Endothelial cell of umbilical vein (primary cell): Measurements from ENCODE around the gene PARP3. TPM values are rescaled to one million over a fixed set of nuclear protein-coding genes. Genes with fewer than 3 reads are reported as not detected.
"Not testable (repeated sequence)": the region's sequence is repeated elsewhere in the genome, so short reads cannot be mapped to it uniquely, and the experiment has no call there.

Experiments used
- BruUV-seq: library from RNA; stranded (reverse); fragments of 400-500 nt; replicated peaks from 2 replicates; lab custom pipeline; 2021; lab: Mats Ljungman, UMichigan
- CTCF ChIA-PET: fragments of 300-600, 350-600 bp; sonication (Branson Sonifier 250); formaldehyde crosslinking; loops from one replicate; lab custom pipeline; 2021; ENCODE audit warnings: antibody characterized with exemption, inconsistent platforms; lab: Charles Lee
- POLR2A ChIA-PET: fragments of 300-600, 350-600 bp; sonication (Branson Sonifier 250); formaldehyde crosslinking; loops from one replicate; lab custom pipeline; 2021; ENCODE audit warnings: antibody characterized with exemption, inconsistent platforms; lab: Charles Lee
- DNase-seq: peaks from one replicate; pipeline ENCODE4 v3.0.0-alpha.2; 2011; ENCODE audit warnings: low read depth, low spot score
- FAIRE-seq: peaks from 2 replicates; lab custom pipeline; 2011; peaks lifted over from hg19 to GRCh38; lab: Jason Lieb, UNC
- H2AFZ ChIP-seq: 2 replicates; pipeline ENCODE4 v1.6.0; 2012; ENCODE audit warnings: low read depth, low read length, control low read depth, inconsistent platforms
- H3K27ac ChIP-seq: 2 replicates; pipeline ENCODE4 v1.5.1; 2011; ENCODE audit warnings: low read depth, mild to moderate bottlenecking, control low read depth, low read length, moderate library complexity; ENCODE audit not compliant: insufficient read depth
- H3K27me3 ChIP-seq, 2 experiments: 2 replicates each; pipeline versions ENCODE4 v1.6.0 to v1.6.1; 2011; ENCODE audit warnings: low read length in 2 of 2, mixed read lengths in 1 of 2; ENCODE audit not compliant: control insufficient read depth in 2 of 2, insufficient read depth in 2 of 2
- H3K36me3 ChIP-seq, 2 experiments: 2 replicates in 1 of 2; 3 replicates in 1 of 2; pipeline ENCODE4 v1.5.1; 2011; ENCODE audit warnings: low read length in 2 of 2, mild to moderate bottlenecking in 1 of 2, moderate library complexity in 1 of 2; ENCODE audit not compliant: control insufficient read depth in 2 of 2, insufficient read depth in 2 of 2; ENCODE audit errors: extremely low read depth in 1 of 2
- H3K4me1 ChIP-seq: 3 replicates; pipeline ENCODE4 v1.5.1; 2011; ENCODE audit warnings: mild to moderate bottlenecking, low read length; ENCODE audit not compliant: control insufficient read depth, insufficient read depth; ENCODE audit errors: extremely low read depth
- H3K4me2 ChIP-seq: 2 replicates; pipeline ENCODE4 v1.6.1; 2011; ENCODE audit warnings: low read length, control low read depth, mixed read lengths; ENCODE audit not compliant: insufficient read depth
- H3K4me3 ChIP-seq, 3 experiments: fragments of 200-600 bp in 1 of 3; sonication (generic), shearing (Covaris generic) in 1 of 3; replicated peaks in 1 of 3; 2 replicates each; pipeline ENCODE4 v1.5.1; 2011 to 2016; ENCODE audit warnings: control low read depth in 3 of 3, low read length in 3 of 3, mild to moderate bottlenecking in 2 of 3, inconsistent platforms in 1 of 3, low read depth in 1 of 3, moderate library complexity in 1 of 3; ENCODE audit not compliant: insufficient read depth in 1 of 3
- H3K79me2 ChIP-seq: 2 replicates; pipeline ENCODE4 v1.6.0; 2012; ENCODE audit warnings: low read length, inconsistent platforms; ENCODE audit not compliant: control insufficient read depth, insufficient read depth
- H3K9ac ChIP-seq: replicated peaks from 2 replicates; pipeline ENCODE3; 2011; ENCODE audit warnings: low read length, control low read depth; ENCODE audit not compliant: insufficient read depth; ENCODE audit errors: extremely low read depth
- H3K9me1 ChIP-seq: replicated peaks from 3 replicates; pipeline ENCODE4 v1.6.0; 2011; ENCODE audit warnings: mild to moderate bottlenecking, low read length; ENCODE audit not compliant: control insufficient read depth, insufficient read depth; ENCODE audit errors: extremely low read depth
- H3K9me3 ChIP-seq: replicated peaks from 2 replicates; pipeline ENCODE4 v1.5.1; 2012; ENCODE audit warnings: low read length, inconsistent platforms; ENCODE audit not compliant: control insufficient read depth, insufficient read depth
- H4K20me1 ChIP-seq: replicated peaks from 2 replicates; pipeline ENCODE3; 2011; ENCODE audit warnings: mild to moderate bottlenecking, low read length; ENCODE audit not compliant: control insufficient read depth, insufficient read depth; ENCODE audit errors: extremely low read depth
- EZH2 ChIP-seq: IDR thresholded peaks from 2 replicates; pipeline ENCODE4 v1.6.1; 2012; ENCODE audit warnings: borderline replicate concordance, low read depth, mild to moderate bottlenecking, moderate library complexity, low read length, inconsistent platforms; ENCODE audit not compliant: severe bottlenecking
- FOS ChIP-seq: IDR thresholded peaks from 2 replicates; pipeline ENCODE4 v1.6.1; 2011; ENCODE audit warnings: mild to moderate bottlenecking, low read length, moderate library complexity, borderline replicate concordance; ENCODE audit not compliant: insufficient read depth
- JUN ChIP-seq: IDR thresholded peaks from 2 replicates; pipeline ENCODE4 v1.6.1; 2011; ENCODE audit warnings: borderline replicate concordance, low read depth; ENCODE audit not compliant: insufficient read length, insufficient read depth
- MAX ChIP-seq: IDR thresholded peaks from 2 replicates; pipeline ENCODE4 v1.6.1; 2011; ENCODE audit not compliant: insufficient read depth, insufficient read length
- MYC ChIP-seq: IDR thresholded peaks from one replicate; pipeline ENCODE4 v1.6.1; 2011; ENCODE audit warnings: mild to moderate bottlenecking, low read depth, low read length
- POLR2A ChIP-seq: IDR thresholded peaks from 2 replicates; pipeline ENCODE4 v1.6.1; 2012; ENCODE audit warnings: low read depth, mild to moderate bottlenecking, control low read depth, low read length
- POLR2AphosphoS5 ChIP-seq: IDR thresholded peaks from 2 replicates; pipeline ENCODE4 v1.6.1; 2012; ENCODE audit warnings: low read depth, mild to moderate bottlenecking, control low read depth, low read length, moderate library complexity; ENCODE audit not compliant: insufficient read depth
- dilution Hi-C: fragments of 300-500 bp; cut with MboI; formaldehyde crosslinking; loops from one replicate; pipeline ENCODE4 v1.15.0; 2019; ENCODE audit warnings: low sequenced_read_pairs; ENCODE audit not compliant: extremely low pct_ligation_motif_present
- intact Hi-C: fragments of 100-400 bp; cut with micrococcal nuclease; formaldehyde crosslinking; loops from one replicate; pipeline ENCODE4 v1.10.0; 2022
- polyA plus RNA-seq, 4 experiments: library from polyadenylated mRNA; depleted of rRNA in 3 of 4; stranded (reverse) in 3 of 4; unstranded in 1 of 4; fragments of >200 nt; gene quantifications; 2 replicates each; pipeline versions ENCODE4 v1.2.1 to v1.2.3, GENCODE V29; 2011 to 2012; ENCODE audit warnings: missing spikeins in 1 of 4
- total RNA-seq: library from RNA; stranded (reverse); gene quantifications from 2 replicates; pipeline ENCODE4 v1.2.3, GENCODE V29; 2021
- TF ChIP-seq, protein P1 (sequence below), 2 donors: IDR thresholded peaks; 1 replicate in 1 of 2; 2 replicates in 1 of 2; pipeline ENCODE4 v1.5.1; 2011; ENCODE audit warnings: low read length in 2 of 2, mild to moderate bottlenecking in 2 of 2, moderate library complexity in 2 of 2, control low read depth in 1 of 2, inconsistent platforms in 1 of 2, low read depth in 1 of 2; ENCODE audit not compliant: insufficient read depth in 1 of 2; ENCODE audit errors: extremely low read depth in 1 of 2

Gene PARP3
- total and polyA plus RNA-seq, 2 donors (not counting 3 experiments of a cell fraction or from before 2014, with no cell fraction given): 10.0 to 13.8 TPM

- Histone ChIP-seq H3K79me2 (no peaks in the 10 kb centered on the region), H3K27ac (no peak overlapping the region), H3K36me3 (no peaks in the 10 kb centered on the region), H3K27me3 (peaks cover 0 to 9% of the 10 kb centered on the region in 2 experiments), H4K20me1 (no peaks in the 10 kb centered on the region), H2AFZ (no peak overlapping the region), H3K9me1 (no peaks in the 10 kb centered on the region), H3K4me2 (no peak overlapping the region), H3K9ac (no peak overlapping the region), H3K4me3 (no peak overlapping the region), H3K9me3 (no peaks in the 10 kb centered on the region), H3K4me1 (no peaks in the 10 kb centered on the region)
- FAIRE-seq (no peak), DNase-seq (no peak)
- BruUV-seq: no TSS peak
- intact Hi-C loops (no loop called here), dilution Hi-C loops (no loop called here)
- TF ChIP-seq MAX: no peak
- TF ChIP-seq POLR2AphosphoS5: no peak
- TF ChIP-seq POLR2A: no peak
- TF ChIP-seq, protein P1, sequence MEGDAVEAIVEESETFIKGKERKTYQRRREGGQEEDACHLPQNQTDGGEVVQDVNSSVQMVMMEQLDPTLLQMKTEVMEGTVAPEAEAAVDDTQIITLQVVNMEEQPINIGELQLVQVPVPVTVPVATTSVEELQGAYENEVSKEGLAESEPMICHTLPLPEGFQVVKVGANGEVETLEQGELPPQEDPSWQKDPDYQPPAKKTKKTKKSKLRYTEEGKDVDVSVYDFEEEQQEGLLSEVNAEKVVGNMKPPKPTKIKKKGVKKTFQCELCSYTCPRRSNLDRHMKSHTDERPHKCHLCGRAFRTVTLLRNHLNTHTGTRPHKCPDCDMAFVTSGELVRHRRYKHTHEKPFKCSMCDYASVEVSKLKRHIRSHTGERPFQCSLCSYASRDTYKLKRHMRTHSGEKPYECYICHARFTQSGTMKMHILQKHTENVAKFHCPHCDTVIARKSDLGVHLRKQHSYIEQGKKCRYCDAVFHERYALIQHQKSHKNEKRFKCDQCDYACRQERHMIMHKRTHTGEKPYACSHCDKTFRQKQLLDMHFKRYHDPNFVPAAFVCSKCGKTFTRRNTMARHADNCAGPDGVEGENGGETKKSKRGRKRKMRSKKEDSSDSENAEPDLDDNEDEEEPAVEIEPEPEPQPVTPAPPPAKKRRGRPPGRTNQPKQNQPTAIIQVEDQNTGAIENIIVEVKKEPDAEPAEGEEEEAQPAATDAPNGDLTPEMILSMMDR (IDR thresholded peaks at IDR 0.05; ENCODE audit: extremely low read depth in 1 of 2, insufficient read depth in 1 of 2, low read depth in 1 of 2, low read length in 2 of 2): no peak
- no peak for TF ChIP-seq EZH2
- no peak for TF ChIP-seq JUN
- no peak for TF ChIP-seq MYC
- TF ChIP-seq FOS: no peak
- POLR2A ChIA-PET: no interaction called here
- CTCF ChIA-PET: no interaction called here
These were observed 44.8 kb upstream of the PARP3 start for GRCh38 chr3:51897391-51897790.

DNA sequence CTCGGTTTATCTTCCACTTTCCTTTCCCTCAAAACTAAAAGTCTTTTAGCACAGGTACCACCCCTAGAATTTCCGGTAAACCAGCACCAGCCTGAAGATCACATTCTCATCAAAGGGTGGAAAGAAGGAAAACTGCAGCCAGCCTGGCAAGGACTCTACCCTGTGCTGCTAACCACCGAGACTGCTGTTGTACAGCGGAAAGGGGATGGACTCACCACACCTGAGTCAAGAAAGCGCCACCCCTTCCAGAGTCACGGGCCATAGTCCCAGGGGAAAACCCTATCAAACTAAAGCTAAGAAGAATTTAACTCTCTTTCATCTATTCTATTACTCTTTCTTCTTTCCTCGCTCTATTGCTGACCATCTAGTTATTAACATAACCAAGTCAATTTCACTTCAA lies 42.1 kb upstream of the PARP3 start:
- BruUV-seq, H3K79me2 ChIP-seq, DNase-seq, H3K27me3 ChIP-seq, intact Hi-C loops, H3K4me1 ChIP-seq, POLR2A ChIA-PET, H3K36me3 ChIP-seq, H3K9me3 ChIP-seq, H3K4me2 ChIP-seq, H3K27ac ChIP-seq, H3K4me3 ChIP-seq, CTCF ChIA-PET, H4K20me1 ChIP-seq, H3K9ac ChIP-seq, H3K9me1 ChIP-seq, FAIRE-seq, dilution Hi-C loops, H2AFZ ChIP-seq: not testable (repeated sequence)

- H3K27ac ChIP-seq, H3K4me2 ChIP-seq, H3K27me3 ChIP-seq, H4K20me1 ChIP-seq, dilution Hi-C loops, H3K9me1 ChIP-seq, DNase-seq, H3K4me1 ChIP-seq, H3K79me2 ChIP-seq, intact Hi-C loops, H3K9ac ChIP-seq, H3K9me3 ChIP-seq, H3K36me3 ChIP-seq, FAIRE-seq, BruUV-seq, H2AFZ ChIP-seq, H3K4me3 ChIP-seq, POLR2A ChIA-PET, CTCF ChIA-PET: not testable (repeated sequence)
These were observed 39.8 kb upstream of the PARP3 start for GRCh38 chr3:51902361-51902760.
